HG02798 (cell line): ENCODE results near the gene LRIT2.
"Not testable (repeated sequence)": the region's sequence is repeated elsewhere in the genome, so short reads cannot be mapped to it uniquely, and the experiment has no call there.

ENCODE experiments used
- ATAC-seq: cut with Tn5 transposase; IDR thresholded peaks from one replicate; pipeline ENCODE4 v1.9.1; 2021; ENCODE audit warnings: mild to moderate bottlenecking; ENCODE audit not compliant: unreplicated experiment, poor library complexity

LRIT2 gene

GRCh38 chr10:84191106-84191505 is 34.2 kb downstream of the LRIT2 start:
- no peak for ATAC-seq

DNA sequence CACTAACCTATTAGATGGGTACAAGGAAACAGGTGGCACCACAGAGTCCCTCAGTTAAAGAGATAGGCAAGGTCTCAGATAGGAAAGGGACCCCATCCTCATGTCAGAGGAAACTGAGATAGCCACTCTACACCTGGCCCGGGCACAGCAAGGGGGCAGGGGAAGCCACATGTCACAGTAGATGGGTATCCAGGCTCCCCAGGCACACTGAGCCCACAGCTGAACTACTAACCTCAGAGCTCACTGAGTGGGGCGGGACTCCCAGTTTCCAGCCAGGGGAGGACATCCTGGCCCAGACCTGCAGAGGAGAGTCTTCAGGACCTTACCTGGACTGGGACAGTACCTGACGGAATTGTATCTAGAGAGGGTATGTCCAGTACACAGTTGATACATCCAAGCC is 34.7 kb downstream of the LRIT2 start:
- ATAC-seq = no peak

DNA sequence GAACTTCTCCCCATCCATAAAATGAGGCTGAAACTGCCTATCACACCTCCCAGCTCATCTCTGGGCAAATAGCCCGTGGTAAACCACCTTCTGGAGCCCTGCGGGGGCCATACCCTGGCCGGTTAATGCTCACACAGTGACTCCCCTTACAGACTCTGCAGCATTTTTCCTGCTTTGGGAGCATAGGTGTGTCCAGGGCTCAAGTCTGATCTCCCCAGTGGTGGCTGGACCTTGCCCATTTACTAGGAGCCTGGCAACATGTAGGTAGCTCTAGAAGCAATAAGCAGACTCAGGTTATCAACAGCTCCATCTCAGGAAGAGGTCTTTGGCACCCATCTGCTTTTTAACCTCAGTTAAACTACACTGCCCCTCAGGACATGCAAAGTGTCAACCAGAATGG is 36.5 kb downstream of the LRIT2 start:
- no peak for ATAC-seq

GRCh38 chr10:84185526-84186175 is 39.7 kb downstream of the LRIT2 start:
- no peak for ATAC-seq

GRCh38 chr10:84184517-84184916 is 40.8 kb downstream of the LRIT2 start:
- peak; percentile 57 for ATAC-seq

- ATAC-seq = no peak
Measured at GRCh38 chr10:84181631-84182030, 43.7 kb downstream of the LRIT2 start.

DNA sequence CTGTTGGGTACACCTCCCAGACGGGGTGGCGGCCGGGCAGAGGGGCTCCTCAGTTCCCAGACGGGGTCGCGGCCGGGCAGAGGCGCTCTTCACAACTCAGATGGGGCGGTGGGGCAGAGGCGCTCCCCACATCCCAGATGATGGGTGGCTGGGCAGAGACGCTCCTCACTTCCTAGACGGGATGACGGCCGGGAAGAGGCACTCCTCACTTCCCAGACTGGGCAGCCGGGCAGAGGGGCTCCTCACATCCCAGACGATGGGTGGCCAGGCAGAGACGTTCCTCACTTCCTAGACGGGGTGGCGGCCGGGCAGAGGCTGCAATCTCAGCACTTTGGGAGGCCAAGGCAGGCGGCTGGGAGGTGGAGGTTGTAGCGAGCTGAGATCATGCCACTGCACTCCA is 45.0 kb downstream of the LRIT2 start:
- not testable (repeated sequence) for ATAC-seq

GRCh38 chr10:84179059-84179710 is 46.2 kb downstream of the LRIT2 start:
- peak; percentile 92 for ATAC-seq

DNA sequence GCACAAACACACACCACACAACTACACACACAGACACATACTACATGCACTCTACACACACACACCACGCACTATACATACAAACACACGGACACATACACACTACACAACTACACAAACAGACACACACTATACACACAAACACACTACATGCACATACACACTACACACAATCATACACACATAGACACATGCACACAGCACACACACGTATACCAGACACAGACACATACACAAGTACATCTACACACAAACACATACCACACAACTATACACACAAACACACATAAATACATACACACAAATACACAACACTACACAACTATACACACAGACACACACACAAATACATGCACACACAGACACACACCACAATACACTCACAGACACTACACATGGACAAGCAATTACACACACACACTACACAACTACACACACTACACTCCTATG is 47.2 kb downstream of the LRIT2 start:
- ATAC-seq = no peak

- peak; percentile 46 for ATAC-seq
Measured at GRCh38 chr10:84177541-84178141, 47.7 kb downstream of the LRIT2 start.

GRCh38 chr10:84176836-84177474 is 48.4 kb downstream of the LRIT2 start:
- no peak for ATAC-seq

GRCh38 chr10:84176351-84176750 is 49.0 kb downstream of the LRIT2 start:
- ATAC-seq = no peak

DNA sequence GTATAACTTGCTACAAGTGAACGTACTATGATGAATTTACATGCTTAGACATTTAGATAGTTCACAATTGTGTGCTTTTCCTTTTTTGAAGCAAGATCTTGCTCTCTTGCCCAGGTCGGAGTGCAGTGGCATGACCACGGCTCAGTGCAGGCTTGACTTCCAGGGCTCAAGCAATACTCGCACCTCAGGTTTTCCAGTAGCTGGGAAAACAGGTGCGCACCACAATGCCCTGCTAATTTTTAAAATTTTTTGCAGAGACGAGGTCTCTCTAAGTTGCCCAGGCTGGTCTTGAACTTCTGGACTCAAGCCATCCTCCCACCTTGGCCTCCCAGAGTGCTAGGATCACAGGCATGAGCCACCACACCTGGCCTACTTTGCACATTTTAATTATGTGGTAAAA is 49.9 kb downstream of the LRIT2 start:
- no peak for ATAC-seq

- ATAC-seq = peak; percentile 33
Measured at GRCh38 chr10:84173501-84173929, 51.8 kb downstream of the LRIT2 start, which contains the start of gene GPR15LG. GPR15LG (plus strand) TSS chr10:84173801; CDS start chr10:84173852, 51 bp downstream.

DNA sequence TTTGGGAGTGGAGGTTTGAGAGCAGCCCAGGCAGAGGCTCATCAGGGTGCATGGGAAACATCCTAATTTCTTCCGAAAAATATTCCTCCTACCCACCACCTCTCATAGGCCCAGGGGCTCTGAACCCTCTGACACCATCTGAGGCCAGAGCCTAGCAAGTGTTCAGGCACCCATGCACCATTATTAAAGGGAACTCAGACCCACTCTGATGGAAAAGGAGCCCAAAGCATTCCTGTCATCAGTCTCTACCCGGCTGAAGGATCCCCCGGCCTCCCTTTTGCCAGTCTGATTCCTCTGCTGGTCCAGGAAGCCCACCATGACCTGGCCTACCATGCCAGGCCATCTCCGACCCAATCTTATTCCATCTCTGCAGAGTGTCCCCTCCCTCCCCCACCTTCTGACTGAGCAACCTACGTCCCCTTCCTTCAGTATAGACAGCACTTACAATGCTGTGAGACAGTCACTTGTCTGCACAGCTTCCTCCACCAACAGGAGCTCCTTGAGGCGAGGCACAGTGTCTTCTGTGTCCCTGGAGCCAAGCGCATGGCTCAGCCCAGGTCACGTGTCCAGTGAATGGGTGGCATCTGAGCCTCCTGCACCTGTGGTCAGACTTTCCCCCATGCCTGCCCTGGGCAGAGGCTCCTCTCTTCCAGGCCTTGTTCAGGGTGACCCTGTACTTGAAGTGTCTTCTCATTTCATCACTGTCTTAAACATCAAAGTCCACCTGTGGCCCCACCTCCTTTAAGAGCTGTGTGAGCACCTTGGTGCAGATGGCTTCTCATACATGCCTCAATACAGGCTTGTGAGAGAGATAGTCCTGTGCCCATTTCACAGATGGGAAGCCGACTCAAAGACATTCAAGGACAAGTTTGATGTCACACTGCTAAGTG is 52.6 kb downstream of the LRIT2 start:
- peak; percentile 56 for ATAC-seq

DNA sequence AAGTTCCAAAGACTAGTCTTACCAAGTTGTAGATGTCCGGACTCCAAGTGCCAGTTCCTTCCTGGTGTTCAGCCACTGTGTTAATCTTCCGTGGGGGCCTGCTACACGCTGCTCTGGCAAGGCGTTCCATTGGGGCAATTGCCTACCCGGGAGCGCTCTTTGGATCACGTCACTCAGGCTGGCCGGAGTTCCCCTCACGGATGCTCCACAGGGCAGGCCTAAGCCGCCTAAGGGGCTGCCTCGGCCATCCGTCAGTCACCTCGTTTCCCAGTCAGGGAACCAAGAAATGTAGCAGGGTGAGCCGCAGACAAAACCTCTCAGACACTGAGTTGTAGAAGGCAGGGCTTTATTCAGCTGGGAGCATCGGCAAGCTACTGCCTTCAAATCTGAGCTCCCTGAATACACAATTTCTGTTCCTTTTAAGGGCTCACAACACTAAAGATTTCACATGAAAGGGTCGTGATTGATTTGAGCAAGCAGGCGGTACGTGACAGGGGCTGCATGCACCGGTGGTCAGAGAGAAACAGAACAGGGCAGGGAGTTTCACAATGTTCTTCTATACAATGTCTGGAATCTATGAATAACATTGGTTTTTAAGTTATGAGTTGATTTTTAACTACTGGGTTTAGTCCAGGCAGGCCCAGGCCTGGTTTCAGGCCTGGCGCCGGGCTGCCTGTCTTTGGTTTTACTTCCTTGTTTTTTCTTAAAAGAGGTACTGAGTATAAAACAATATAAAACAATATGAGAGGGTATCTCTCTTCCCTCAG is 53.5 kb downstream of the LRIT2 start:
- peak; percentile 39 for ATAC-seq

- not testable (repeated sequence) for ATAC-seq
Measured at GRCh38 chr10:84171237-84171636, 54.1 kb downstream of the LRIT2 start.
